ENCODE results near the gene ARHGAP45.

Gene ARHGAP45

DNA sequence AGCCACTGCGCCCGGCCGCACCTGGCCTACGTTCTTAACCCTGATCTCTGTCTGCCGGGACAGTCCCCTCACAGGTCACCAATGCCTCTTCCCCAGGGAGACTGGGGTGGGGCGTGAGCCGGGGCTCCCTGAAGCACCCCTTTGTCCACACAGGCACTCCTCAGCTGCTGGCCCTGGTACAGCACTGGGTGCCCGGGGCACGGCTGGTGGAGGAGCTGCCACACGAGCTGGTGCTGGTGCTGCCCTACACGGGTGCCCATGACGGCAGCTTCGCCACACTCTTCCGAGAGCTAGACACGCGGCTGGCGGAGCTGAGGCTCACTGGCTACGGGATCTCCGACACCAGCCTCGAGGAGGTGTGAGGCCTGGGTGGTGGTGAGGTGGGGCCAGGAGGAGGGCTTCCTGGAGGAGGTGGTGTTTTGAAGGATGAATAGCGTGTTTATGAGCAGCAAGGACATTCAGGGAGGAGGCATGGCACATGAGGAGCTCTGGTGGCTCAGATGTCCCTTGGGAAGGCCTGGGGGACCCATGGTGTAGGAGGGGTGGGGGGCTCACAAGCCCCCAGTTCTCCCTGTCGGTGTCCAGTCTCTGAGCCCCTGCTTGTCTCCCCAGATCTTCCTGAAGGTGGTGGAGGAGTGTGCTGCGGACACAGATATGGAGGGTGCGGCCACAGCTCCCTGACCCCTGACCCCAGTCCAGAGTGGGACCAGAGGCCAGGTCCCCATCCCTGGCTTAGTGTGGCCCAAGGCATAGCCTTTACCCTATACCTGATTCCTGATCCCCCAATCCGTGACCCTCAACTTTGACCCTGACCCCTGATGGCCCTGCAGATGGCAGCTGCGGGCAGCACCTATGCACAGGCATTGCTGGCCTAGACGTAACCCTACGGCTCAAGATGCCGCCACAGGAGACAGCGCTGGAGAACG lies 13.5 kb upstream of the ARHGAP45 start:
- DNase-seq (ENCODE audit: low read depth): no peak
- no peak overlapping the region for H3K4me3 ChIP-seq (ENCODE audit: low read length)
- TF ChIP-seq, protein P1, sequence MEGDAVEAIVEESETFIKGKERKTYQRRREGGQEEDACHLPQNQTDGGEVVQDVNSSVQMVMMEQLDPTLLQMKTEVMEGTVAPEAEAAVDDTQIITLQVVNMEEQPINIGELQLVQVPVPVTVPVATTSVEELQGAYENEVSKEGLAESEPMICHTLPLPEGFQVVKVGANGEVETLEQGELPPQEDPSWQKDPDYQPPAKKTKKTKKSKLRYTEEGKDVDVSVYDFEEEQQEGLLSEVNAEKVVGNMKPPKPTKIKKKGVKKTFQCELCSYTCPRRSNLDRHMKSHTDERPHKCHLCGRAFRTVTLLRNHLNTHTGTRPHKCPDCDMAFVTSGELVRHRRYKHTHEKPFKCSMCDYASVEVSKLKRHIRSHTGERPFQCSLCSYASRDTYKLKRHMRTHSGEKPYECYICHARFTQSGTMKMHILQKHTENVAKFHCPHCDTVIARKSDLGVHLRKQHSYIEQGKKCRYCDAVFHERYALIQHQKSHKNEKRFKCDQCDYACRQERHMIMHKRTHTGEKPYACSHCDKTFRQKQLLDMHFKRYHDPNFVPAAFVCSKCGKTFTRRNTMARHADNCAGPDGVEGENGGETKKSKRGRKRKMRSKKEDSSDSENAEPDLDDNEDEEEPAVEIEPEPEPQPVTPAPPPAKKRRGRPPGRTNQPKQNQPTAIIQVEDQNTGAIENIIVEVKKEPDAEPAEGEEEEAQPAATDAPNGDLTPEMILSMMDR (IDR thresholded peaks at IDR 0.05; ENCODE audit: insufficient read depth, low read depth, low read length, missing control alignments): no peak

DNA sequence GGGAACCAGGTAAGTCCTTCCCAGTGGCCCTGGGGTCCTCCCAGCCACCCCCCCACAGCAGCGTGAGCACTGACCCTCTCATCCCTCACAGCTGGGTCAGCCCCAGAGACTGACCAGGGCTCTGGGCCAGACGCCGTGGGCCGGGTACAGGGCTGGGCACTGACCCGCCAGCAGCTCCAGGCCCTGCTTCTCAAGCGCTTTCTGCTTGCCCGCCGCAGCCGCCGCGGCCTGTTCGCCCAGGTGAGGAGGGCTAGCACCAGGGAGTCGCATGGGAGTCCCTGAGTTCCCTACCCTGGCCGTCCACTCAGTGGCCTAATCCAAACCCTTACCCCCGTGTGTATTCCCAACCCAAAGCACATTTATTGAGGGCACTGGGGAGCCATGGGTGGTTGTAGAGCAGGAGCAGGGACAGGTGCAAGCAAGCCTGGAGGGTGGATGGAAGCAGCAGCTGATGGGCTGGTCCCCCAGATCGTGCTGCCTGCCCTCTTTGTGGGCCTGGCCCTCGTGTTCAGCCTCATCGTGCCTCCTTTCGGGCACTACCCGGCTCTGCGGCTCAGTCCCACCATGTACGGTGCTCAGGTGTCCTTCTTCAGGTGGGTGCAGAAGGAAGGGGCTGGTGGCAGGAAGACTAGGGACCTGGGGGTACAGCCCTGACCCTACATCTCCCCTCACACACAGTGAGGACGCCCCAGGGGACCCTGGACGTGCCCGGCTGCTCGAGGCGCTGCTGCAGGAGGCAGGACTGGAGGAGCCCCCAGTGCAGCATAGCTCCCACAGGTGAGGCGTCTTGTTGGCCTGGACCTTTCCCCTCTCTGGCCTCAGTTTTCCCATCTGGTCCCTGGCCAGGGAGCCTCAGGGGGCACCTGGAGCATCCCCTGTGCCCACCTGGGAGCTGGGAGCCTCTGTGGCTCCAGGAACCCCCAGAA lies 12.6 kb upstream of the ARHGAP45 start:
- TF ChIP-seq, protein P1 (IDR thresholded peaks at IDR 0.05; ENCODE audit: insufficient read depth, low read depth, low read length, missing control alignments): no peak
- H3K4me3 ChIP-seq (ENCODE audit: low read length): no peak overlapping the region
- no peak for DNase-seq (ENCODE audit: low read depth)

DNA sequence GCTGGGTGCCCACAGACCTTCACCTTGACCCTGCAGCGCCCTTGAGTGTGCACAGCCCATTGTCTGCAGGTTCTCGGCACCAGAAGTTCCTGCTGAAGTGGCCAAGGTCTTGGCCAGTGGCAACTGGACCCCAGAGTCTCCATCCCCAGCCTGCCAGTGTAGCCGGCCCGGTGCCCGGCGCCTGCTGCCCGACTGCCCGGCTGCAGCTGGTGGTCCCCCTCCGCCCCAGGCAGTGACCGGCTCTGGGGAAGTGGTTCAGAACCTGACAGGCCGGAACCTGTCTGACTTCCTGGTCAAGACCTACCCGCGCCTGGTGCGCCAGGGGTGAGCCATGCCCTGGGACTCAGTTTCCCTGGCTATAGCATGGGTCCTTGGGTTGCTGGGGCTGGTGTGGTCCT lies 11.9 kb upstream of the ARHGAP45 start:
- DNase-seq (ENCODE audit: low read depth): no peak
- H3K4me3 ChIP-seq (ENCODE audit: low read length): no peak overlapping the region
- TF ChIP-seq, protein P1 (IDR thresholded peaks at IDR 0.05; ENCODE audit: insufficient read depth, low read depth, low read length, missing control alignments): no peak

DNA sequence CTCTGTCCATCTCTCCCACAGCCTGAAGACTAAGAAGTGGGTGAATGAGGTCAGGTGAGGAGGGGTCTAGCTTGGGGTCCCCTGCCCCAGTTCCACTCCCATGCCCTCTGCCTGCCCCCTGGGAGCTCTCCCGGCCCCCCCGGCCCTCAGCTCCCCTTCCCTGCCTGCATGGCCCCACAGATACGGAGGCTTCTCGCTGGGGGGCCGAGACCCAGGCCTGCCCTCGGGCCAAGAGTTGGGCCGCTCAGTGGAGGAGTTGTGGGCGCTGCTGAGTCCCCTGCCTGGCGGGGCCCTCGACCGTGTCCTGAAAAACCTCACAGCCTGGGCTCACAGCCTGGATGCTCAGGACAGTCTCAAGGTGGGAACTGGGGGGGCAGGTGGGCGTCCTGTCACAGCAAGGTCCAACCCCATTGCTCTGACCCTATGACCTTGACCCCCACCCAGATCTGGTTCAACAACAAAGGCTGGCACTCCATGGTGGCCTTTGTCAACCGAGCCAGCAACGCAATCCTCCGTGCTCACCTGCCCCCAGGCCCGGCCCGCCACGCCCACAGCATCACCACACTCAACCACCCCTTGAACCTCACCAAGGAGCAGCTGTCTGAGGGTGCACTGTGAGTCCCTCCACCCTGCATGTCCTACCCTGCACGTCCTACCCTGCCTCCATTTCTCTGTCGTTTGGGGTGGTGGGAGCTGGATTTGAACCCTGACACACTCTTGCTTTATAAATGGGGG lies 10.9 kb upstream of the ARHGAP45 start:
- no peak for DNase-seq (ENCODE audit: low read depth)
- H3K4me3 ChIP-seq (ENCODE audit: low read length): no peak overlapping the region
- TF ChIP-seq, protein P1 (IDR thresholded peaks at IDR 0.05; ENCODE audit: insufficient read depth, low read depth, low read length, missing control alignments): no peak

DNA sequence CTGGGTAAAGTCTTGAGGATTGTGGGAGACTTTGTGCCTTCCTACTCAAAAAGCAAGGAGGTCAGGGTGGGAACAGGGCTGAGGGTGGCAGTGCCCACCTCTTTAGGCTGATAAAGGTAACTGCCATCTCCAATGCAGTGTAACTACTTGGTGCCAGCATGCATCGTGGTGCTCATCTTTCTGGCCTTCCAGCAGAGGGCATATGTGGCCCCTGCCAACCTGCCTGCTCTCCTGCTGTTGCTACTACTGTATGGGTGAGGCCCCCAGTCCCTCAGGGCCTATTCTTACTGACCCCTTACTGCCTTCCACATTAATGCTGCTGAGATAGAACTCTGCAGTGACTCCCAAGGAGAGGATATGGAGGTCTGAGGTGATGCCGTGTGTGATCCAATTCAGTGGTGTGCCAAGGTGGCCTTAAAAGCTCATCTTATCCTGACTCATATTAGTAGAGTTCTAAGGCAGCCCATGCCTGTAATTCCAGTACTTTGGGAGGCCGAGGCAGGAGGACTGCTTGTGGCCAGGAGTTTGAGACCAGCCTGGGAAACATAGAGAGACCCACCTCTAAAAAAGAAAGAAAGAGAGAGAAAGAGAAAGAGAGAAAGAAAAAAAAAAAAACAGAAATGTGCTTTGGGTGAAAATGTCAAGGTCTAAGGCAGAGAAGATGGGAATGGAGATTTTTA lies 9.7 kb upstream of the ARHGAP45 start:
- no peak overlapping the region for H3K4me3 ChIP-seq (ENCODE audit: low read length)
- TF ChIP-seq, protein P1 (IDR thresholded peaks at IDR 0.05; ENCODE audit: insufficient read depth, low read depth, low read length, missing control alignments): peak; percentile 5
- peak; percentile 70 for DNase-seq (ENCODE audit: low read depth)

DNA sequence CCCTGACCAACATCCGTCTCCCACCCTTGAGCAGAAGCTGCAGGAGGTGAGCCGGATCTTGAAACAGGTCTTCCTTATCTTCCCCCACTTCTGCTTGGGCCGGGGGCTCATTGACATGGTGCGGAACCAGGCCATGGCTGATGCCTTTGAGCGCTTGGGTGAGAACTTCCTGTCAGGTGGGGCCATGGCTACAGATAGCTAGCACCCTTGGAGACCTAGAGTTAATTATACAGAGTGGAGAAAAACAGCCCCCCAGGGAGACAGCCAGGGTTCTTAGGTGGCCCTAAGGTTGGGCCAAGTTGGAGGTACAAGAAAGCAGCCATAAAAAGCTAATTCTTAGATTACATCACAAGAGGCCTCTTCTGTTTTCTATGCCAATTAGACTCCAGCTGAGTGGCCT lies 8.9 kb upstream of the ARHGAP45 start:
- TF ChIP-seq, protein P1 (IDR thresholded peaks at IDR 0.05; ENCODE audit: insufficient read depth, low read depth, low read length, missing control alignments): no peak
- no peak overlapping the region for H3K4me3 ChIP-seq (ENCODE audit: low read length)
- DNase-seq (ENCODE audit: low read depth): no peak

Measured in epithelial cell of esophagus (primary cell).